ENCODE data around the gene PTPRK. TPM values are rescaled to one million over a fixed set of nuclear protein-coding genes. Genes with fewer than 3 reads are reported as not detected.

PTPRK gene
- total RNA-seq, 1 donor from 2014 or later = 18.4 TPM

DNA sequence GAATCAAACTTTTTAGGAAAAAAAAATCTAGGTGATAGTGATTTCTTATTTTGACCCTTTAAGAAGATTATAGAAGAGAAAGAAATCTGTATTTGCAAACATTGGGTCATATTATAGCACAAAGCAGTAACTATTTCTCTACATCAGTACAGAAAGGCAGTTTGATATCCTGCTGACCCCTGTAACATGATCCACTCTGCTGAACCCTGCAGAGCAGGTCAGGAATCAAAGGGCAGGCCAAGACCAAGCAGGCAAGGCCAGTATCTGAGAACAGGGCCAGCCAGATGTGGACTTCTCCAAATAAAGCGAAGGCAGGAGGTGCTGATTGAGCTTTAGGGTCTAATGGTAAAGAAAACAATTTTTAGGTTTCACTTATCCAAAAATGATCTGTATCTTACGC is 239.4 kb downstream of the PTPRK start:
- TF ChIP-seq, protein P1, sequence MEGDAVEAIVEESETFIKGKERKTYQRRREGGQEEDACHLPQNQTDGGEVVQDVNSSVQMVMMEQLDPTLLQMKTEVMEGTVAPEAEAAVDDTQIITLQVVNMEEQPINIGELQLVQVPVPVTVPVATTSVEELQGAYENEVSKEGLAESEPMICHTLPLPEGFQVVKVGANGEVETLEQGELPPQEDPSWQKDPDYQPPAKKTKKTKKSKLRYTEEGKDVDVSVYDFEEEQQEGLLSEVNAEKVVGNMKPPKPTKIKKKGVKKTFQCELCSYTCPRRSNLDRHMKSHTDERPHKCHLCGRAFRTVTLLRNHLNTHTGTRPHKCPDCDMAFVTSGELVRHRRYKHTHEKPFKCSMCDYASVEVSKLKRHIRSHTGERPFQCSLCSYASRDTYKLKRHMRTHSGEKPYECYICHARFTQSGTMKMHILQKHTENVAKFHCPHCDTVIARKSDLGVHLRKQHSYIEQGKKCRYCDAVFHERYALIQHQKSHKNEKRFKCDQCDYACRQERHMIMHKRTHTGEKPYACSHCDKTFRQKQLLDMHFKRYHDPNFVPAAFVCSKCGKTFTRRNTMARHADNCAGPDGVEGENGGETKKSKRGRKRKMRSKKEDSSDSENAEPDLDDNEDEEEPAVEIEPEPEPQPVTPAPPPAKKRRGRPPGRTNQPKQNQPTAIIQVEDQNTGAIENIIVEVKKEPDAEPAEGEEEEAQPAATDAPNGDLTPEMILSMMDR (IDR thresholded peaks at IDR 0.05; ENCODE audit: borderline replicate concordance) = no peak
- Histone ChIP-seq H3K4me3 (no peak overlapping the region), H3K9me3 (replicated peaks) (no peaks in the 10 kb centered on the region), H3K27me3 (ENCODE audit: low read depth) (no peaks in the 10 kb centered on the region), H3K4me1 (peaks cover 61% of the 10 kb centered on the region), H3K27ac (replicated peaks) (no peak overlapping the region), H3K36me3 (no peaks in the 10 kb centered on the region)
- no peak for DNase-seq
- intact Hi-C loops (cut with micrococcal nuclease) = no loop called here

DNA sequence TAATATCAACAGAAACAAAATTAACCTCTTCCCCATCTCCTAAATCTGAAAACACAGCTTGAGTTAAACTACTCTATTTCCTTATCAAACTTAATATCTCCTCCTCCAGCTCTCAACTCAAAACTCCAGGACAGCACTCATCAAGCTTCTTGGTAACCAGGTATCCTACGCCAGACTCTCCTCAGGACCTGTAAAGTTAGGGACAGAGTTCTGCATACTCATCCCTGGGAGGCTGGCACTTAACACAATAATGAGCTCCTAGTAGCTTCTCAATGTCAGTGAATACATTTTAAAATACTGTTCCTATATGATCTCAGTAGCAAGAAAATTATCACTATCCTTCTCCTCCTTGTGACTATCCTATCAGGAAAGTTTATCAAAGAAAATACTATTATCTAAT is 240.3 kb downstream of the PTPRK start:
- no peak overlapping the region for H3K4me3 ChIP-seq
- intact Hi-C loops (cut with micrococcal nuclease) = no loop called here
- H3K4me1 ChIP-seq = peaks cover 68% of the 10 kb centered on the region
- TF ChIP-seq, protein P1 (IDR thresholded peaks at IDR 0.05; ENCODE audit: borderline replicate concordance) = no peak
- no peak for DNase-seq
- no peak overlapping the region for H3K27ac ChIP-seq (replicated peaks)
- H3K36me3 ChIP-seq = no peaks in the 10 kb centered on the region
- no peaks in the 10 kb centered on the region for H3K9me3 ChIP-seq (replicated peaks)
- H3K27me3 ChIP-seq (ENCODE audit: low read depth) = no peaks in the 10 kb centered on the region

DNA sequence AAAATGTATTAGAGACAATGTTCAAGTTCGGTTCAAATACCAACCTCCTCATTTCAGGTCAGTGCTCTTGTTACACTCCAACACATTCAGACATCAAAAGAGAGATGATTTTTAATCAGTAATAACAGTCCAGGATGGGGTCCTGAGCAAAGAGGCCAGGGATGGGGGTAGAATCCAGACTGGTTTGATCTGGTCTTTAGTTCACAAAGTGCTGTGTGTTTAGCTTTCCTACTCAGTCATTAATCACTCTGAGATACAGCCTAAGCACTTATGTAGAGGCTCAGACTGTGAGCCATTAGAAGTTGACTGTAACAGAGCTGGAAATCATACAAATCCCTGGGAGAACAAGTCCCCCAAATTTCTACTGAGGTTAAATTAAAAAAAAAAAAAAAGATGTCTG is 241.6 kb downstream of the PTPRK start:
- no peaks in the 10 kb centered on the region for H3K9me3 ChIP-seq (replicated peaks)
- TF ChIP-seq, protein P1 (IDR thresholded peaks at IDR 0.05; ENCODE audit: borderline replicate concordance) = no peak
- DNase-seq = no peak
- intact Hi-C loops (cut with micrococcal nuclease) = no loop called here
- H3K4me1 ChIP-seq = peaks cover 57% of the 10 kb centered on the region
- H3K36me3 ChIP-seq = no peaks in the 10 kb centered on the region
- H3K27ac ChIP-seq (replicated peaks) = no peak overlapping the region
- no peak overlapping the region for H3K4me3 ChIP-seq
- no peaks in the 10 kb centered on the region for H3K27me3 ChIP-seq (ENCODE audit: low read depth)

DNA sequence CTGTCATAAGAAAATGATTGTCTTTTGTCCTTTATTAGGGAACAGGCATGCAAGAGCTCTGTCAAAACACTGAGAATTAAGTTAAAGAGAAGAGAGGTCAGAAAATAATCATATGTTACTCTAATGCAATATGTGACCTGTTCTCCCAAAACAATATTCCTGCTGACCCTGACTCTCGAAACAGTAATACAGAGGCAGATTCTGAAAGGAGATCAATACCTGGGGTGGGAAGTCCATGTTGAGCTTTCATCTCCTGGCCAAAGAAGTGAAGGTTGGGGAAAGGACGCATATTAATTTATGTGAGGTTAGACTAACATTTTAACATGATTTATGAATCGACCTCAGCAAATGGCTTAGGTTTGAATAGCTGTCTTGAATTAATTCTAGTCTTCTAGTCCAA is 243.0 kb downstream of the PTPRK start:
- Histone ChIP-seq H3K27ac (replicated peaks) (no peak overlapping the region), H3K4me3 (no peak overlapping the region), H3K4me1 (peaks cover 44% of the 10 kb centered on the region), H3K27me3 (ENCODE audit: low read depth) (no peaks in the 10 kb centered on the region), H3K9me3 (replicated peaks) (no peaks in the 10 kb centered on the region), H3K36me3 (no peaks in the 10 kb centered on the region)
- intact Hi-C loops (cut with micrococcal nuclease) = no loop called here
- no peak for DNase-seq
- TF ChIP-seq, protein P1 (IDR thresholded peaks at IDR 0.05; ENCODE audit: borderline replicate concordance) = no peak

DNA sequence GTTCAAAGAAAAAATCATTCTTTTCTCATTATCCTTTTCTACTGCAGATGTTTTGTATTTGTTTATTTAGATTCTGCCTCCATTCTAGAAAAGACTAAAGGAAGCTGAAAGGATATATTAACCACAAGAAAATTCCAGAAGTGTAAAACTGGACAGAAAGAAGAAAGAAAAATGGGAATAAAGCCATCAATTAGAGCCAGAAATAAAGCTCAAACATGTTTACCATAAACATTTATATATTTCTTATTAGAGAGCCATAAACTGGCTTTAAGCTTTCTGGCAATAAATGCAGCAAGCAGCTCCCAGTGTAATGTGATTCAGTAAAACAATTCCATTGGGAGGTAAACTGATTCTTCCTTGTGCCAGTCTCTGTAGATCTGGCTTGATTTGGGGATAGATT is 244.1 kb downstream of the PTPRK start:
- DNase-seq = no peak
- no peaks in the 10 kb centered on the region for H3K9me3 ChIP-seq (replicated peaks)
- H3K36me3 ChIP-seq = no peaks in the 10 kb centered on the region
- H3K4me3 ChIP-seq = no peak overlapping the region
- TF ChIP-seq, protein P1 (IDR thresholded peaks at IDR 0.05; ENCODE audit: borderline replicate concordance) = no peak
- H3K4me1 ChIP-seq = peaks cover 40% of the 10 kb centered on the region
- intact Hi-C loops (cut with micrococcal nuclease) = no loop called here
- no peaks in the 10 kb centered on the region for H3K27me3 ChIP-seq (ENCODE audit: low read depth)
- no peak overlapping the region for H3K27ac ChIP-seq (replicated peaks)

DNA sequence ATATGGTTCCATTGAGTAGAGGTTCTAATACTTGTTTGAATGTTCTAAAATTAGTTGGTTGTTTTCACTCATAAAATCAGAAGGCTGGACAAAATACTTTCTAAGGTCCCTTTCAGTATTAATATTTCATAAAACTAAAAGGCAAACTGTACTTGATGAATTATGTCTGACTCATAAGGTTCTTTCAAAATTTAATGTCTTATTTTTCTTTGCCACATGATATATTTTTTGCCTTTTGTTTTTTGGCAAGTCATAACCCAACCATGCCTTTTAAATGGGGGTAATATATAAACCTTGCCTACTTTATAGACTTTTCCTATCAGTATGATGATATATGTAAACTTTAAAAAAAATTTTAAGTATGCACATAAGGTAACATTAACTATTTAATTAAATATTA is 244.7 kb downstream of the PTPRK start:
- H3K9me3 ChIP-seq (replicated peaks) = no peaks in the 10 kb centered on the region
- intact Hi-C loops (cut with micrococcal nuclease) = no loop called here

More for the DNA sequence above, 244.7 kb downstream of the PTPRK start:
- no peak for DNase-seq
- TF ChIP-seq, protein P1 (IDR thresholded peaks at IDR 0.05; ENCODE audit: borderline replicate concordance) = no peak
- Histone ChIP-seq H3K27ac (replicated peaks) (no peak overlapping the region), H3K4me1 (peaks cover 40% of the 10 kb centered on the region), H3K27me3 (ENCODE audit: low read depth) (no peaks in the 10 kb centered on the region), H3K4me3 (no peak overlapping the region), H3K36me3 (no peaks in the 10 kb centered on the region)

Data from left ventricle myocardium inferior (tissue), 1 donor.